OCI-LY7 (cell line): ENCODE measurements around the gene ALG11. TPM values are rescaled to one million over a fixed set of nuclear protein-coding genes. Genes with fewer than 3 reads are reported as not detected.

Experiments used
- Bru-seq: library from RNA; stranded (reverse); fragments of 400-500 nt; gene quantifications from one replicate; lab custom pipeline; 2021; lab: Mats Ljungman, UMichigan
- BruChase-seq, 2 experiments: library from RNA; stranded (reverse); fragments of 400-500 nt; gene quantifications; one replicate each; lab custom pipeline; 2021; lab: Mats Ljungman, UMichigan
- BruUV-seq: library from RNA; stranded (reverse); fragments of 400-500 nt; replicated peaks from 2 replicates; lab custom pipeline; 2021; lab: Mats Ljungman, UMichigan
- CTCF ChIA-PET: fragments of 300-600 bp; sonication (Branson Sonifier 250); formaldehyde crosslinking; loops from one replicate; lab custom pipeline; 2022; ENCODE audit warnings: antibody characterized with exemption; ENCODE audit not compliant: unreplicated experiment; lab: Charles Lee
- POLR2A ChIA-PET: fragments of 300-600 bp; sonication (Branson Sonifier 250); formaldehyde crosslinking; loops from one replicate; lab custom pipeline; 2022; ENCODE audit warnings: antibody characterized with exemption; lab: Charles Lee
- DNase-seq: peaks from one replicate; pipeline ENCODE4 v3.0.0-alpha.2; 2015; ENCODE audit warnings: low spot score
- H2AFZ ChIP-seq: fragments of 200-600 bp; sonication (generic), shearing (Covaris generic); 2 replicates; pipeline ENCODE4 v1.6.1; 2014; ENCODE audit warnings: mild to moderate bottlenecking, antibody characterized with exemption, low read length, moderate library complexity
- H3K27ac ChIP-seq: fragments of 200-600 bp; sonication (generic); 2 replicates; pipeline ENCODE4 v1.5.1; 2014; ENCODE audit warnings: mixed run types, low read depth, mild to moderate bottlenecking, moderate library complexity, low read length, inconsistent platforms; ENCODE audit not compliant: poor library complexity, severe bottlenecking
- H3K36me3 ChIP-seq: fragments of 200-600 bp; sonication (generic); 2 replicates; pipeline ENCODE4 v1.6.1; 2014; ENCODE audit warnings: mild to moderate bottlenecking, antibody characterized with exemption, low read length, moderate library complexity, mixed read lengths; ENCODE audit not compliant: insufficient read depth
- H3K4me1 ChIP-seq: fragments of 200-600 bp; sonication (generic); 2 replicates; pipeline ENCODE4 v1.5.1; 2014; ENCODE audit warnings: mild to moderate bottlenecking, low read length; ENCODE audit not compliant: insufficient read depth, poor library complexity, severe bottlenecking
- H3K4me2 ChIP-seq: fragments of 200-600 bp; sonication (generic); 2 replicates; pipeline ENCODE4 v1.6.1; 2014; ENCODE audit warnings: mild to moderate bottlenecking, low read length
- H3K4me3 ChIP-seq: fragments of 200-600 bp; sonication (generic); 2 replicates; pipeline ENCODE4 v1.5.1; 2014; ENCODE audit warnings: mild to moderate bottlenecking, low read depth, low read length; ENCODE audit not compliant: poor library complexity, severe bottlenecking
- H3K79me2 ChIP-seq: fragments of 200-600 bp; sonication (generic); 2 replicates; pipeline ENCODE4 v1.6.1; 2016; ENCODE audit warnings: low read depth, mild to moderate bottlenecking, low read length, moderate library complexity, mixed read lengths; ENCODE audit not compliant: insufficient read depth
- H3K9me2 ChIP-seq: fragments of 200-600 bp; sonication (generic); 2 replicates; pipeline ENCODE4 v1.6.1; 2016; ENCODE audit warnings: mild to moderate bottlenecking, low read length, mixed read lengths; ENCODE audit not compliant: insufficient read depth
- H3K9me3 ChIP-seq: fragments of 200-600 bp; sonication (generic); 2 replicates; pipeline ENCODE4 v1.6.1; 2014; ENCODE audit warnings: mild to moderate bottlenecking, mixed run types, low read length, mixed read lengths
- H4K20me1 ChIP-seq: fragments of 200-600 bp; sonication (generic); 2 replicates; pipeline ENCODE4 v1.6.1; 2014; ENCODE audit warnings: mild to moderate bottlenecking, antibody characterized with exemption, low read length, moderate library complexity, mixed read lengths; ENCODE audit not compliant: insufficient read depth
- CTCF ChIP-seq: fragments of 200-600 bp; sonication (generic); conservative IDR thresholded peaks from 2 replicates; pipeline ENCODE4 v1.5.1; 2014; ENCODE audit warnings: mild to moderate bottlenecking, antibody characterized with exemption, low read length, moderate library complexity, mixed read lengths
- EZH2phosphoT487 ChIP-seq: fragments of 200-600 bp; sonication (generic); IDR thresholded peaks from 2 replicates; pipeline ENCODE4 v1.6.1; 2018; ENCODE audit warnings: low read depth, borderline replicate concordance, mild to moderate bottlenecking, mixed run types, antibody characterized with exemption, low read length, moderate library complexity, mixed read lengths
- intact Hi-C: fragments of 100-400 bp; cut with micrococcal nuclease; formaldehyde crosslinking; loops from one replicate; pipeline ENCODE4 v1.10.0; 2022; ENCODE audit not compliant: unreplicated experiment
- long read RNA-seq: library from polyadenylated mRNA; stranded (forward); transcript quantifications from one replicate; pipeline ENCODE4 v2.0.0, GENCODE V29; 2022
- total RNA-seq, 2 experiments: library from RNA; depleted of rRNA in 1 of 2; stranded (reverse); fragments of >200 nt in 1 of 2; shearing (Covaris generic) in 1 of 2; gene quantifications; 2 replicates each; pipeline ENCODE4 v1.2.3, GENCODE V29; 2014 to 2022

Gene ALG11, protein sequence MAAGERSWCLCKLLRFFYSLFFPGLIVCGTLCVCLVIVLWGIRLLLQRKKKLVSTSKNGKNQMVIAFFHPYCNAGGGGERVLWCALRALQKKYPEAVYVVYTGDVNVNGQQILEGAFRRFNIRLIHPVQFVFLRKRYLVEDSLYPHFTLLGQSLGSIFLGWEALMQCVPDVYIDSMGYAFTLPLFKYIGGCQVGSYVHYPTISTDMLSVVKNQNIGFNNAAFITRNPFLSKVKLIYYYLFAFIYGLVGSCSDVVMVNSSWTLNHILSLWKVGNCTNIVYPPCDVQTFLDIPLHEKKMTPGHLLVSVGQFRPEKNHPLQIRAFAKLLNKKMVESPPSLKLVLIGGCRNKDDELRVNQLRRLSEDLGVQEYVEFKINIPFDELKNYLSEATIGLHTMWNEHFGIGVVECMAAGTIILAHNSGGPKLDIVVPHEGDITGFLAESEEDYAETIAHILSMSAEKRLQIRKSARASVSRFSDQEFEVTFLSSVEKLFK
- total RNA-seq (2014; rRNA removed; shearing (Covaris generic)) (11.6 and 14.1 TPM in 2 replicates), total RNA-seq (2022) (19.4 and 25.0 TPM in 2 replicates), Bru-seq, nascent RNA (percentile 87 among the genes with signal in this experiment), BruChase-seq, experiment 1, labeled RNA remaining after a 6-hour chase (percentile 69 among the genes with signal in this experiment), BruChase-seq, experiment 2, labeled RNA remaining after a 2-hour chase (percentile 85 among the genes with signal in this experiment)
- long read RNA-seq, transcript ALG11-204 (2 exons, 1,983 nt) = major isoform, 7 of 25 reads
- long read RNA-seq, transcript ALG11-202 (4 exons, 2,558 nt) = major isoform, 7 of 25 reads
- long read RNA-seq, transcript ALG11-203 (2 exons, 1,404 nt) = minor isoform, 5 of 25 reads
- long read RNA-seq, partial matches to known transcripts = 1 of 25 reads
- long read RNA-seq, other reads (novel, unspliced or antisense) = 5 of 25 reads

GRCh38 chr13:52011632-52012511, at the start of gene ALG11:
ALG11 (plus strand) TSS chr13:52012398; CDS start chr13:52012419, 21 bp downstream.
- intact Hi-C loops = loop anchor here (1.0 to 5.0 kb wide), 4 partner anchors 146 to 640 kb away; partner anchors contain the start of genes CKAP2 and SUGT1
- TF ChIP-seq EZH2phosphoT487 (no peak), CTCF (no peak)
- Histone ChIP-seq H3K9me2 (no peaks in the 10 kb centered on the region), H3K9me3 (peaks cover 5% of the 10 kb centered on the region; the same call in 1 of the 2 replicates), H3K79me2 (peaks cover 30% of the 10 kb centered on the region), H3K4me2 (peak within 1 kb of the TSS; percentile 96), H3K4me1 (peaks cover 16% of the 10 kb centered on the region), H3K36me3 (peaks cover 20% of the 10 kb centered on the region), H3K4me3 (peak within 1 kb of the TSS; percentile 95), H4K20me1 (0 out of 2 replicates have a peak, but pooled peaks cover 4% of the 10 kb centered on the region), H2AFZ (peak within 1 kb of the TSS; percentile 92), H3K27ac (no peak within 1 kb of the TSS)
- ChIA-PET POLR2A (interaction anchor here (0.6 to 1.4 kb wide), 7 partner anchors 13 to 567 kb away, joined by 3 to 7 read pairs (median 3); no protein-coding TSS in a partner anchor), CTCF (no interaction called here)
- BruUV-seq = no TSS peak
- DNase-seq = peak; percentile 99

GRCh38 chr13:51966186-51966585, 46.0 kb upstream of the ALG11 start:
- H2AFZ ChIP-seq = no peak overlapping the region
- CTCF ChIA-PET = no interaction called here
- BruUV-seq = no TSS peak
- H3K4me2 ChIP-seq = no peak overlapping the region
- H3K9me2 ChIP-seq = no peaks in the 10 kb centered on the region
- DNase-seq = no peak
- TF ChIP-seq CTCF (no peak), EZH2phosphoT487 (no peak)
- H4K20me1 ChIP-seq = no peaks in the 10 kb centered on the region
- no peaks in the 10 kb centered on the region for H3K4me1 ChIP-seq
- POLR2A ChIA-PET = no interaction called here
- intact Hi-C loops = no loop called here
- no peaks in the 10 kb centered on the region for H3K36me3 ChIP-seq
- no peaks in the 10 kb centered on the region for H3K9me3 ChIP-seq
- no peak overlapping the region for H3K4me3 ChIP-seq
- no peak overlapping the region for H3K27ac ChIP-seq
- no peaks in the 10 kb centered on the region for H3K79me2 ChIP-seq
